GM04504 (cell line): ENCODE measurements around the gene KLHDC1.
A peak's percentile ranks its signal among the peaks of the same experiment; 100 is the strongest.
"Not testable (repeated sequence)": the region's sequence is repeated elsewhere in the genome, so short reads cannot be mapped to it uniquely, and the experiment has no call there.

Experiments used
- DNase-seq: peaks from one replicate; pipeline ENCODE4 v3.0.0-alpha.2; 2012; ENCODE audit warnings: low read depth

The KLHDC1 gene

GRCh38 chr14:49721733-49722435 lies 29.0 kb downstream of the KLHDC1 start:
- DNase-seq: not testable (repeated sequence)

- no peak for DNase-seq
These were observed 34.3 kb downstream of the KLHDC1 start for GRCh38 chr14:49727171-49727570.

DNA sequence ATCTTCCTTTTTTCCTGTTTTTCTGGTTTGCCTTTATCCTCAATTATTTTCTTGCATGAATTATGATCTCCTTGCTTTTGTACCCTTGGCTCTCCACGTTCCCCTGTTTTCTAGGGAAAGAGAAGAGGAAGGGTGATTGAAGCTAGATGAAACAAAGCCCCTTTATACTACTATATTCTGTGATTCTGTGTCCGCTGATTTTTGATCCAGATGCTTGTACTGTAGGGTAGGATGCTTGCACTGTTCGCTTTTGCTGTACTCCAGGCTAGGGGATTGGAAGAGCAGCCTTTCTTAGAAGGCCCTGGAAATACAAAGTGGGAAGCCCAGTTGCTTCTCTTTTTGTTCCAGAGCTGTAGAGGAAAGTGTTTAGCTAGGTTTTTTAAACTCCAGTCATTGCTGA lies 40.0 kb downstream of the KLHDC1 start:
- no peak for DNase-seq

- DNase-seq: no peak
These were observed 40.9 kb downstream of the KLHDC1 start for GRCh38 chr14:49733836-49734235.

- not testable (repeated sequence) for DNase-seq
These were observed 42.7 kb downstream of the KLHDC1 start for GRCh38 chr14:49735669-49736068.

- no peak for DNase-seq
These were observed 52.3 kb downstream of the KLHDC1 start for GRCh38 chr14:49745191-49745590.

- DNase-seq: not testable (repeated sequence)
These were observed 53.6 kb downstream of the KLHDC1 start for GRCh38 chr14:49746476-49746875.

GRCh38 chr14:49754570-49755097 lies 61.7 kb downstream of the KLHDC1 start:
- DNase-seq: no peak

GRCh38 chr14:49755378-49755777 lies 62.5 kb downstream of the KLHDC1 start:
- no peak for DNase-seq

DNA sequence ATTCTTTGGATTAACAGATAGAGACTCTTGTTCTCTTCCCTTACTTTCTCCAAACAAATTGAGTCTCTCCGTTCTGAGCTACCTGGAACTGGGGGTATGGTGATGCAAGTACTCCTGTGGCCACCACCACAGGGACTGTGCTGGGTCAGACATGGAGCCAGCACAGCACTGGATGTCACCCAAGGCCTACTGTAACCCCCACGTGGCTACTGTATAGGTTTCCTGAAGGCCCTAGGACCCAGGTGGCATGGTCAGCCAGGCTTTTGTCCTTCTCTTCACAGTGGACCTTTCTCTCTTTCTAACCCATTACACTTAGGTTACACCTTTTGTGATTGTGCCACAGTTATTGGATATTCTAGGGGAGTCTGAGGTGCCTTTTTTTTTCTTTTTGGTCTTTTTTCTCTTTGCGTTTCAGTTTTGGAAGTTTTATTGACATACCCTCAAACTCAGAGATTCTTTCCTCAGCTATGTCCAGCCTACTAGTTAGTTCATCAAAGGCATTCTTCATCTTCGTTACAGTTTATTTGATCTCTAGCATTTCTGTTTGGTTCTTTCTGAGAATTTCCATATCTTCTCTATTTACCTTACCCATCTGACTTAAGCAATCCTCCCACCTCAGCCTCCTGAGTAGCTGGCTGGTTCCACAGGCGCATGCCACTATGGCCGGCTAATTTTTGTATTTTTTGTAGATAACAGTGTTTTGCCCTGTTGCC lies 69.1 kb downstream of the KLHDC1 start:
- no peak for DNase-seq

- no peak for DNase-seq
These were observed 73.9 kb downstream of the KLHDC1 start for GRCh38 chr14:49766839-49767238.

GRCh38 chr14:49767270-49767570 lies 74.3 kb downstream of the KLHDC1 start:
- no peak for DNase-seq

DNA sequence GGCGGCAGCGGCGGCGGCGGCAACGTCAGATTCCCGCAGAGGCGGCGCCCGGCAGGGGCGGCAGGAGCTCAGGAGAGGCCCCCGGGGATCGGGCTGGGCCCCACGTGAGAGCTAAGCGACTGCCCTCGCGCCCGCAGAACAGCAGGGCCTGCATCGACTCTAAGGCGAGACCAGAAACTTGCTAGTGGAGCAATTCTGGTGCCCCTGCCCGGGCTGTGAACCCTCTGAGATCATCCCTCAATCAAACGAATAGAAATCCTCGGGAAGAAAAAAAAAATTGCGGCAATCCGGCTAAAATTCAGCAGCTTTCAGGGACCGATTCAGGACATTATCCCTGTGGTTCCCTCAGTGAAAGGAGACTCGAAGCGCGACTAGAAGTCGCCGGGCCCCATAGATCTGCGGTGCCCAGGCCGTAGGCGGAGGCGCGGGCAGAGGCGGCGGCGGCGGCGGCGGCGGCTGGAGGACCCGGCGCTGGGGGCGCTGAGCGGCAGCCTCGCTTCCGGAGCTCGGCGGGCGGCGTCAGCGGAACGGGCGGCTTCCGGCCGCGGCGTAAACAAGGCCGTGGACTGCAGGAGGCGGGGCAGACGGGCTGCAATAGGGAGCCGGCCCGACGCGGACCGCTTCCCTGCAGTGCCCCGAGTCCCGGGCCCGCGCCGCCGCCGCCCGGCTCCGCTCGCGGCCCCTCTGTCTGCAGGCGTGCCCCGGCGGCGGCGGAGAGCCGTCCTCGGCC lies 74.8 kb downstream of the KLHDC1 start, which contains the start of gene KLHDC2:
Gene KLHDC2, plus strand, starts transcription at position 583 of the 730 bp plus-strand sequence. CDS start 316 bp downstream, outside the sequence.
- peak; percentile 66 for DNase-seq

GRCh38 chr14:49768301-49769121 lies 75.6 kb downstream of the KLHDC1 start:
- peak; percentile 28 for DNase-seq

- no peak for DNase-seq
These were observed 76.3 kb downstream of the KLHDC1 start for GRCh38 chr14:49769171-49769570.

- DNase-seq: no peak
These were observed 76.8 kb downstream of the KLHDC1 start for GRCh38 chr14:49769581-49770211.

DNA sequence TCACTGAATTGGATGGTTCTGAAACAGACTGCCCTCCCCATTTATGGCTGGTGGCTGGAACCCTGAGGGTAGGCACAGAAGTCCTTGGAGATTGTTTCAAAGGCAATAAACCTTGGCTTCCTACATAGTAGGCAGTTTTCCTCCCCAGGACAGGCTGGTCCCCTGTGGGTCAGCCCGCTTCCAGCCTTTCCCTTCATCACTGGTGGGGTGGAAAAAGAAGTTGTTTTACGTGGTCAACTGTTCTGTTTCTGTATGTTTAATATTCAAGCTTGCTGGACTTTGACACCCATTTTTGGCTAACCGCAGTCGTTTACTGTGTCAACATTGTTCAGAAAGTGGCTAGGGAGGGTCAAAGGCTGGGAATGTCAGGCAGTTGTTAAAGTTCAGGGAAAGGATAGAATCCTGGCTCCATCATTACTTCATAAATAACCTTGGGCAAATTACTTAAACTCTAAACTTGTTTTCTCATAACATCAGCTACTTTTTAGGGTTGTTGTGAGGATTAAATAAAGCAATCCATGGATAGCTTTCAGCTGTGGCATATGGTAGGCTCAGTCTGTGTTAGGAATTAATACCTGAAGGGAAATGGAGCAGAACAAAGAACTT lies 77.4 kb downstream of the KLHDC1 start:
- no peak for DNase-seq

DNA sequence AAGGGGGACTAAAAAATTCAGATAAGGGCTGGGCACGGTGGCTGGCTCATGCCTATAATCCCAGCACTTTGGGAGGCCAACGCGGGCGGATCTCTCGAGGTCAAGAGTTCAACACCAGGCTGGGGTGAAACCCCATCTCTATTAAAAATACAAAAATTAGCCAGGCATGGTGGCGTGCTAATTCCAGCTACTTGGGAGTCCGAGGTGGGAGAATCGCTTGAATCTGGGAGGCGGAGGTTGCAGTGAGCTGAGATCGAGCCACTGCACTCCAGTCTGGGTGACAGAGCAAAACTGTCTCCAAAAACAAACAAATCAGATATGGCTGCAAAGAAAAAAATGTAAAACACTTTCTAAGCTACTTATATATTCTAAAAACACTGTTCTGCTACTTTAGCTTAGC lies 78.8 kb downstream of the KLHDC1 start:
- not testable (repeated sequence) for DNase-seq

GRCh38 chr14:49774106-49774505 lies 81.2 kb downstream of the KLHDC1 start:
- no peak for DNase-seq

DNA sequence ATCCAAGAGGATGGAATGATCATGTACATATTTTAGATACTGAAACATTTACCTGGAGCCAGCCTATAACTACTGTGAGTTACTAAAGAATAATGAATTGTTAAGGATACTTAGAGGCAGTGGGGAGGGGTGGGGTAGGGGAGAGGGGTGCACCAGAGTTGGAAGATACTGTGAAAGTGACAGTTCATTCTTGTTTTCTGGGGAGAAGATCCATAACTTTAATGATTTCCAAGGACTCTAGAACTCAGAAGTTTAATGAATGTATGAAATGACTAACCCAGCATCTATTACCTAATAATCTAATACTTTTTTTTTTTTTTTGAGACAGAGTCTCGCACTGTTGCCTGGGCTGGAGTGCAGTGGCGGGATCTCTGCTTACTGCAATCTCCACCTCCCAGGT lies 85.5 kb downstream of the KLHDC1 start:
- DNase-seq: no peak

GRCh38 chr14:49781040-49781439 lies 88.1 kb downstream of the KLHDC1 start:
- DNase-seq: not testable (repeated sequence)
